Measurements from ENCODE around the gene LYSMD2.

The LYSMD2 gene

GRCh38 chr15:51718219-51718618 lies 19.2 kb downstream of the LYSMD2 start:
- DNase-seq: no peak

DNA sequence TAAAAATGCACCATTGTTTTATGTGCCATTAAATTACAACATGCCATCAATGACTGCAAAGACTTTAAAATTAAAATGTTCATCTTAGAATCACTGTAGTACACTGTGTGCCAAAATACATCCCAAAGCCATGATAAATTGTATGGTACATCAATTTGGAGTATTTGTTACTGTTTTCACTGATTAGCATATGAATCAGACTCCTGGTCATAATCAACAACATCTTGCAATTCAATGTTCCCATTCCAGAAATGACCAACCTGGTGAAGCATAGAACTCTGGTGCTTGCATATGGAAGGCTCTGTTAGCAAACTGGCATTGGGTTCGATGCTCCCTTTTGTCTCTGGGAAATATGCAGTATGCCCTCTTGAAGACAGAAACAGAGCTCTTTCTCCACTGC lies 22.5 kb downstream of the LYSMD2 start:
- DNase-seq: no peak

GRCh38 chr15:51714162-51714561 lies 23.3 kb downstream of the LYSMD2 start:
- no peak for DNase-seq

GRCh38 chr15:51709031-51709430 lies 28.4 kb downstream of the LYSMD2 start:
- no peak for DNase-seq

DNA sequence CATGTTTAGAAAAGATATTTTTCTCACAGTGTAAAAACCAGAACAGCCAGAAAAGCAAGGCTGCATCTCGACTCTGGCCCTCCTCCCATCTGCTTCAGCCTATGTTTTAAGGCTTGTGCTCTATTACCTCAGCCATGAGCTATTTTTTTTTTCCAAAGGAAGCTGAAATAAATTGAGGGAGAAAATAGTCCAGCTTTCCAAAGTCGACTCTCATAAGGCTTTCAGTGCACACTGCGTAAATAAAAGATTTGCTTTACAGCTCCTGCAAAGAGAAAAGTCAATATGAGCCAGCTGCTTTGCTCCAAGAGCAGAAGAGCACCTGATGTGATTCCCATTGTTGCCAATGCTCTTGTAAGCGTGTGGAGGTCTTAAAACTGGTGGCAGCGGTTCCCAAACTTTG lies 29.4 kb downstream of the LYSMD2 start:
- no peak for DNase-seq

- no peak for DNase-seq
These were observed 30.4 kb downstream of the LYSMD2 start for GRCh38 chr15:51706926-51707608.

DNA sequence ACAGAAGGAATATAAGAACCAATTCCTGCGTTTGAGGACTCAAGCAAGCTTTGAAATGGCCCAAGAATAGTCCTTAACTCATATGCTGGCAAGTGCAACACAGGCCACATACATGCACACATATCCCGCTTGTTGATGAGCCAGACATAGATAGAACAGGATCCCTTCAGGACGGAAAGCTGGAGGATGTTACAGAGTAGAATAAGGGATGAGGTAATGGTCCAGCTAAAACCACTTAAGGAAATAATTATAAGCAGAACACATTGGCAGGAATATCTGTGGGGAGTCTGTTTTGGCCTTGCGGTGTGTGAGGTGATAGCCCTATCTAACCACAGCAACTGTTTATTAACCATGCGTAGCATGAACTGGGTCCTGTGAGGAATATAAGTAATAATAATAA lies 31.2 kb downstream of the LYSMD2 start:
- DNase-seq: no peak

DNA sequence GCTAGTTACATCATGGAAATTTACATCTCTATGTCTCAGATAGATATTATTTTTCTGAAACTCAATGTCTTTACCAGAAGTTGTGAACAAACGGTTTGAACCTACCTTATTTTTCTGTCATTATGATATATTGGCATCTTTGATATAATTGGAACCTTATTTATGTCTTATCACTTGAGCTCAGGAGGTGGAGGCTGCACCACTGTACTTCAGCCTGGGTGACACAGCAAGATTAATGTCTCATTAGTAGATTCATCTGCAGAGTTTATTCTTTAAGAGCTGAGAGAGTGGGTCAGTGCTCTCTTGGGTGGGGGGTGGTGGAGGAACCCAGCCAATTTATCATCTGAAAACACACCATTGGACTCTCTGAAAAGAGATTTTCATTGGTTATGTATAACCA lies 34.7 kb downstream of the LYSMD2 start:
- no peak for DNase-seq

GRCh38 chr15:51699373-51699772 lies 38.1 kb downstream of the LYSMD2 start:
- no peak for DNase-seq

DNA sequence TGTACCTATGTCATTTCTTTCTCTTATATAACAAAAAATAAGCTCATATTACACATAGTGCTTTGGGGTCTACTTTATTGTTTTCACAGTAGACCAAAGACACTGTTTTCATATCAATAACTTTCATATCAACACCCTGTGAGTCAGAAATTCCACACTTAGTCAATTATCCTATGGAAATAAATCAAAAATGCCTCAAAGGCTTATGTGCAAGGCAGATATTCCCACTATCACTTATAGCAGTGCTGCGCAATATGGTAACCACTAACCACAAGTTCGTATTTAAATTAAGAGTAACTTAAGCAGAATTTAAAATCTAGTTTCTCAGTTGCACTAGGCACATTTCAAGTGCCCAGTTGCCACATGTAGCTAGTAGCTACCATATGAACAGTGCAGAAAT lies 40.3 kb downstream of the LYSMD2 start:
- DNase-seq: no peak

- DNase-seq: no peak
These were observed 40.9 kb downstream of the LYSMD2 start for GRCh38 chr15:51696566-51696965.

DNA sequence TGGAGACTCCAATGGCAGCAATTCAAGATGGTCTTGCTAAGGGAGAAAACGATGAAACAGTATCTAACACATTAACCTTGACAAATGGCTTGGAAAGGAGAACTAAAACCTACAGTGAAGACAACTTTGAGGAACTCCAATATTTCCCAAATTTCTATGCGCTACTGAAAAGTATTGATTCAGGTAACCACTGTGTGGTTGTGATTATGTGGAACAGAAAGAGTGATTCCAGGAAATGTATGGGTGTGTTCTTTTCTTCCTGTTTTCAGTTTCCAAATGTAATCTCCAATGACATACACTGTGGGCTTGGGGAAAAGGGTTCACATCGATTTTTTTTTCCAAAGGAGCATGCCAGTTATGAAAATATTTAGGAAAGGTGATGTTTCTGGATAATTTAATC lies 45.3 kb downstream of the LYSMD2 start:
- no peak for DNase-seq

DNA sequence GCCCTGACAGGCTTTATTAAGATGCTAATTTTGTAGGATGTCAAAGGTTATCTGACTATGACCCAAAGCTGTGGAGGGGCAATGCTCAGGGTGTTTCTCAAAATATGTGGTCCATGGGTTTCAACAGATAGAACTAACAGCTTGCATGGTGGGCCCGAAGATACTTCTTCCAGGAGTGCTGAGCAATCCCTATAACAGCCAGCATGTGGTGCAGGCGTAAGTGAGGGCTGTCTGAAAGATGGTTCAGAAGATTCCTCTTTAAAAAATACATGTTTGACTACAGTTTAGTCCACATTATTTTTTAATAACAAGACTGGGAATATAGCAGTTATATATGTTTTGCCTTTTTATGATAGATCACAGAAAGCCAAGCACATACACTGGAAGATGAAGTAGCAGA lies 48.6 kb downstream of the LYSMD2 start:
- no peak for DNase-seq

GRCh38 chr15:51687565-51687964 lies 49.9 kb downstream of the LYSMD2 start:
- no peak for DNase-seq

DNA sequence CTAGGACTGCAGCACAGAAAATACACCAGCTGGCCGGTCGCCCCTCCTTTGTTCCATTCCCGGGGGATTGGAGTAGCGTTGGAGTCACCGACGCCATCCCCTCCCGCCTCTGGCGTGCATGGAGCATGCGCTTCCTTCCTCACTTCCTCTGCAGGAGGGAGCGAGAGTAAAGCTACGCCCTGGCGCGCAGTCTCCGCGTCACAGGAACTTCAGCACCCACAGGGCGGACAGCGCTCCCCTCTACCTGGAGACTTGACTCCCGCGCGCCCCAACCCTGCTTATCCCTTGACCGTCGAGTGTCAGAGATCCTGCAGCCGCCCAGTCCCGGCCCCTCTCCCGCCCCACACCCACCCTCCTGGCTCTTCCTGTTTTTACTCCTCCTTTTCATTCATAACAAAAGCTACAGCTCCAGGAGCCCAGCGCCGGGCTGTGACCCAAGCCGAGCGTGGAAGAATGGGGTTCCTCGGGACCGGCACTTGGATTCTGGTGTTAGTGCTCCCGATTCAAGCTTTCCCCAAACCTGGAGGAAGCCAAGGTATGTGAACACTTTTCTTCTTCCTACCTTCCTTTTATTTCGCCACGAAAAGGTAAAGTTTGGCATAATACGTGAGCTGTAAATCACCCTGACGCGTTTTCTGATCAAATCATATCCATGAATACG lies 56.0 kb downstream of the LYSMD2 start, which contains the start of gene SCG3:
Gene SCG3 (plus strand): TSS at position 201 of the 661 bp plus-strand sequence. CDS start 253 bp downstream, at position 454.
- peak; percentile 73 for DNase-seq

GRCh38 chr15:51680321-51680720 lies 57.1 kb downstream of the LYSMD2 start:
- no peak for DNase-seq

DNA sequence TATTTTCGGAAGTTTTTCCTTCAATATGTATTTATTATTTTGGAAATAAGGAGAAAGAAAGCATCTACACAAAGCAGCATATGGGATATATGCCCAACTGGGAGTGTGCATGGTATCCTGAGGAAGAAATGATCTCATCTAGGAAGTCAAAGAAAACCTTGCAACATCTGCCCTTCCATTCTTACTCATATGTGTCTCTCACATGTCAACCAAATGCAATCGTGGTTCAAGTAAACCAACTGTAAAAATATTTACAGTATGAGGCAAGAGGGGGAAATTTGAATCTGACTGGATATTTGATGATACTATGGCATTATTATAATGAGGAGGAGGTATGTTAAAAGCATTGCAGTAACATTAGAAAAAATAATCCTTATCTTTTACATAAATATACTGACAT lies 59.4 kb downstream of the LYSMD2 start:
- DNase-seq: no peak

DNA sequence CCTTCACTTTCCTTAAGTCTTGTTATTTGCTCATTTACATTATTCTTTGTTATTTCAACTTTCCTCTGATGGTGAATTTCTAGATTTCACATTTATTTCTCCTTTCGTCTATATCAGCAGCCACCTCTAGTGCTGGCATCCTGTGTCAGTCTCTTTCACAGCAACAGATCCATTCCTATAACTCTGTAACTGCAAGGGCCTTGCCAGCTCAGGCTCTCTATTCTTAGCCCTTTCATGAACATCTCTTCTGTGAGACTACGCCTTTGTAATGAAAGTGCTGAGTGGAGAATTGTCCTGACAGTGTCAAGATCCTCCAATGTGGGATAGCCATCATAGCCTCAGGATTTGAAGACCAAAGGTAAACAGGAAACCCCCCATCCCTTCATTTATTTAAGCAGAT lies 60.0 kb downstream of the LYSMD2 start:
- no peak for DNase-seq

DNA sequence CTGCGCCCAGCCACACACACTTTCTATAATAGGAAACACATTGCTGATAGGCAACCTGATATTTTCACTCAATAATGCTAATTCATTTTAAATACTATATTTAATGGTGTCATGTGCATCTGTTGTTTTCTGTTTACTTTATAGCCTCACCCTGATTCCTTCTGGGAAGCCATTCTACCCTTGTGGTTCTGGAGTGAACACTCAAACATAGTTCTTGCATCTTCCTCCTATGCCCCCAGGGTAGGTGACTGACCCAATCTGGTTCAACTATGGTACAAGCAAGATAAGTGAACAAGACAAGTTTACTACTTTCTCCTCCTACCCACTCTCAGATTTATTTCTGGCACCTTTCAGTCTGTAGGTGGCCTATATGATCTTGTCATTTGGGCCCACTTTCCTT lies 60.4 kb downstream of the LYSMD2 start:
- no peak for DNase-seq

DNA sequence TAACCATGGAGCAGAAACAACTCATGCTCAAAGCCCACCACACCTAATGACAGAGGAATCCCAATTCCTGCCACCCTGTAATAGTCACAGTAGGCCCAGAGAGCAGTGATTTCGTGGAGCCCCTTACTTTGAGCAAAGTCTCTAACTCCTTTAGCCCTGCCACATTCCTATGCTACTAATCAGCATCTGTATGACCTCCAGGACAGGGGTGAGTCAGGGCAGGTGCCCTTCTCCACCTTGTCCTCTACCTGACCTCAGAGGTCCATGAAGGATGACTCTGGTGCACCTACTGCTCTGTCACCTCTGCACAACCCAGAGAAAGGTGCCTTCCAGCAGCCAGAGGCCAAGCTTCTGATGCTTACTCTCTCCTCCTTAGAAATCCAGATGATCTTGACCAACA lies 62.2 kb downstream of the LYSMD2 start:
- no peak for DNase-seq

Measured in NCI-H1436 treated with DMSO at 0.1 percent for 48 hours (cell line).